ENCODE data around the gene DKK3. TPM values are rescaled to one million over a fixed set of nuclear protein-coding genes. Genes with fewer than 3 reads are reported as not detected.

The DKK3 gene
- polyA plus RNA-seq, 1 of the 3 experiments (the other 2 are of a cell fraction): 1,174 TPM

DNA sequence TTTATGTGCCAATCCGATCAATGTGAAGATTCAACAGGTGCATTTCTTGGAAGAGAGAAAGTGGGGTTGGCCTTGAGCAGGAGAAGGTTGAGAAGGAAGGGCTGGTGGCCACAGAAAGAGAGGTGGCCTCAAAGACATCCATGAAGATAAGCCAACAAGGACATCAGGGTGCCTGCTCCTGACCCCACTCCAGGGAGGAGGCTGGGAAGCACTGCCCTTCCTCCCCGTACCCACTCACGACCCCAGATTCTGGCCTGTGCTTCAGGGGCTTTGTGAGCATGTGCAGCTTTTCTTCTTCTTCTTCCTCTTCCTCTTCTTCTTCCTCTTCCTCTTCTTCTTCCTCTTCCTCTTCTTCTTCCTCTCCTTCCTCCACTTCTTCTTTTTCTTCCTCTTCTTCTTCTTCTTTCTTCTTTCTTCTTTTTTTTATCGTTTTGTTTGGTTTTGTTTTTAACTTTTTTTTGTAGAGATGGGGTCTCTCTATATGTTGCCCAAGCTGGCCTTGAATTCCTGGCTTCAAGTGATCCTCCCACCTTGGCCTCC is 30.3 kb downstream of the DKK3 start:
- Histone ChIP-seq H3K27me3 (ENCODE audit: insufficient read depth) (no peaks in the 10 kb centered on the region), H3F3A (replicated peaks; ENCODE audit: insufficient read depth) (peaks cover 85% of the 10 kb centered on the region), H3K9me2 (no peaks in the 10 kb centered on the region), H3K79me2 (ENCODE audit: insufficient read depth) (peaks cover 62% of the 10 kb centered on the region), H2AFZ (ENCODE audit: low read depth) (no peak overlapping the region), H3K36me3 (replicated peaks in 1 of 2; ENCODE audit: control insufficient read depth in 1 of 2, insufficient read depth in 2 of 2, low read length in 1 of 2) (peaks cover 20 to 31% of the 10 kb centered on the region in 2 experiments), H3K4me3 (ENCODE audit: low read depth in 2 of 2, low read length in 1 of 2) (no peak overlapping the region), H3K27ac (ENCODE audit: low read depth in 2 of 2, low read length in 1 of 2) (peak overlapping the region; percentile 99 to 100), H4K20me1 (ENCODE audit: insufficient read depth) (no peaks in the 10 kb centered on the region), H3K9ac (peak overlapping the region; percentile 83; the same call in 1 of the 2 replicates), H3K4me2 (peak overlapping the region; percentile 71; the same call in 1 of the 2 replicates), H3K9me3 (no peaks in the 10 kb centered on the region), H3K4me1 (ENCODE audit: control insufficient read depth in 1 of 2, insufficient read depth in 2 of 2, low read depth in 1 of 2, low read length in 1 of 2) (peaks cover 80 to 90% of the 10 kb centered on the region in 2 experiments)
- ChIA-PET POLR2A (interaction anchor here (2.2 kb wide), 1 partner anchor 30 kb away, joined by 18 read pairs; the partner anchor contains the start of gene DKK3), CTCF (interaction anchor here (0.6 to 6.3 kb wide), 6 partner anchors 9 to 575 kb away, joined by 3 to 39 read pairs (median 6); no protein-coding TSS in a partner anchor)
- no peak for TF ChIP-seq GABPA (IDR thresholded peaks at IDR 0.05; ENCODE audit: low read depth)
- TF ChIP-seq, protein P1, sequence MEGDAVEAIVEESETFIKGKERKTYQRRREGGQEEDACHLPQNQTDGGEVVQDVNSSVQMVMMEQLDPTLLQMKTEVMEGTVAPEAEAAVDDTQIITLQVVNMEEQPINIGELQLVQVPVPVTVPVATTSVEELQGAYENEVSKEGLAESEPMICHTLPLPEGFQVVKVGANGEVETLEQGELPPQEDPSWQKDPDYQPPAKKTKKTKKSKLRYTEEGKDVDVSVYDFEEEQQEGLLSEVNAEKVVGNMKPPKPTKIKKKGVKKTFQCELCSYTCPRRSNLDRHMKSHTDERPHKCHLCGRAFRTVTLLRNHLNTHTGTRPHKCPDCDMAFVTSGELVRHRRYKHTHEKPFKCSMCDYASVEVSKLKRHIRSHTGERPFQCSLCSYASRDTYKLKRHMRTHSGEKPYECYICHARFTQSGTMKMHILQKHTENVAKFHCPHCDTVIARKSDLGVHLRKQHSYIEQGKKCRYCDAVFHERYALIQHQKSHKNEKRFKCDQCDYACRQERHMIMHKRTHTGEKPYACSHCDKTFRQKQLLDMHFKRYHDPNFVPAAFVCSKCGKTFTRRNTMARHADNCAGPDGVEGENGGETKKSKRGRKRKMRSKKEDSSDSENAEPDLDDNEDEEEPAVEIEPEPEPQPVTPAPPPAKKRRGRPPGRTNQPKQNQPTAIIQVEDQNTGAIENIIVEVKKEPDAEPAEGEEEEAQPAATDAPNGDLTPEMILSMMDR (IDR thresholded peaks at IDR 0.05): no peak
- TF ChIP-seq MEF2A (IDR thresholded peaks at IDR 0.05; ENCODE audit: borderline replicate concordance, low read depth): no peak
- no peak for TF ChIP-seq FOXJ3 (CRISPR knock-in tag; IDR thresholded peaks at IDR 0.05)
- no peak for TF ChIP-seq POLR2AphosphoS5 (IDR thresholded peaks at IDR 0.05; ENCODE audit: low read depth, low read length)
- TF ChIP-seq EZH2phosphoT487 (IDR thresholded peaks at IDR 0.05; ENCODE audit: borderline replicate concordance, low read depth): no peak
- TF ChIP-seq TAF1 (IDR thresholded peaks at IDR 0.05; ENCODE audit: borderline replicate concordance, low read depth, low read length): no peak
- no peak for TF ChIP-seq SMC3 (IDR thresholded peaks at IDR 0.05; ENCODE audit: low read depth, low read length)
- no peak for TF ChIP-seq RFX5 (IDR thresholded peaks at IDR 0.05; ENCODE audit: low read length)
- no peak for TF ChIP-seq YY1 (IDR thresholded peaks at IDR 0.05; ENCODE audit: low read depth)
- no peak for TF ChIP-seq FOSL2 (IDR thresholded peaks at IDR 0.05; ENCODE audit: borderline replicate concordance, low read depth)
- TF ChIP-seq, protein P2, sequence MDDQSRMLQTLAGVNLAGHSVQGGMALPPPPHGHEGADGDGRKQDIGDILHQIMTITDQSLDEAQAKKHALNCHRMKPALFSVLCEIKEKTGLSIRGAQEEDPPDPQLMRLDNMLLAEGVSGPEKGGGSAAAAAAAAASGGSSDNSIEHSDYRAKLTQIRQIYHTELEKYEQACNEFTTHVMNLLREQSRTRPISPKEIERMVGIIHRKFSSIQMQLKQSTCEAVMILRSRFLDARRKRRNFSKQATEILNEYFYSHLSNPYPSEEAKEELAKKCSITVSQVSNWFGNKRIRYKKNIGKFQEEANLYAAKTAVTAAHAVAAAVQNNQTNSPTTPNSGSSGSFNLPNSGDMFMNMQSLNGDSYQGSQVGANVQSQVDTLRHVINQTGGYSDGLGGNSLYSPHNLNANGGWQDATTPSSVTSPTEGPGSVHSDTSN (IDR thresholded peaks at IDR 0.05): no peak
- TF ChIP-seq, protein P3, sequence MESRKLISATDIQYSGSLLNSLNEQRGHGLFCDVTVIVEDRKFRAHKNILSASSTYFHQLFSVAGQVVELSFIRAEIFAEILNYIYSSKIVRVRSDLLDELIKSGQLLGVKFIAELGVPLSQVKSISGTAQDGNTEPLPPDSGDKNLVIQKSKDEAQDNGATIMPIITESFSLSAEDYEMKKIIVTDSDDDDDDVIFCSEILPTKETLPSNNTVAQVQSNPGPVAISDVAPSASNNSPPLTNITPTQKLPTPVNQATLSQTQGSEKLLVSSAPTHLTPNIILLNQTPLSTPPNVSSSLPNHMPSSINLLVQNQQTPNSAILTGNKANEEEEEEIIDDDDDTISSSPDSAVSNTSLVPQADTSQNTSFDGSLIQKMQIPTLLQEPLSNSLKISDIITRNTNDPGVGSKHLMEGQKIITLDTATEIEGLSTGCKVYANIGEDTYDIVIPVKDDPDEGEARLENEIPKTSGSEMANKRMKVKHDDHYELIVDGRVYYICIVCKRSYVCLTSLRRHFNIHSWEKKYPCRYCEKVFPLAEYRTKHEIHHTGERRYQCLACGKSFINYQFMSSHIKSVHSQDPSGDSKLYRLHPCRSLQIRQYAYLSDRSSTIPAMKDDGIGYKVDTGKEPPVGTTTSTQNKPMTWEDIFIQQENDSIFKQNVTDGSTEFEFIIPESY (IDR thresholded peaks at IDR 0.05; ENCODE audit: borderline replicate concordance, low read depth): no peak
- no peak for TF ChIP-seq MXI1 (IDR thresholded peaks at IDR 0.05; ENCODE audit: low read depth, low read length)
- TF ChIP-seq, protein P4, sequence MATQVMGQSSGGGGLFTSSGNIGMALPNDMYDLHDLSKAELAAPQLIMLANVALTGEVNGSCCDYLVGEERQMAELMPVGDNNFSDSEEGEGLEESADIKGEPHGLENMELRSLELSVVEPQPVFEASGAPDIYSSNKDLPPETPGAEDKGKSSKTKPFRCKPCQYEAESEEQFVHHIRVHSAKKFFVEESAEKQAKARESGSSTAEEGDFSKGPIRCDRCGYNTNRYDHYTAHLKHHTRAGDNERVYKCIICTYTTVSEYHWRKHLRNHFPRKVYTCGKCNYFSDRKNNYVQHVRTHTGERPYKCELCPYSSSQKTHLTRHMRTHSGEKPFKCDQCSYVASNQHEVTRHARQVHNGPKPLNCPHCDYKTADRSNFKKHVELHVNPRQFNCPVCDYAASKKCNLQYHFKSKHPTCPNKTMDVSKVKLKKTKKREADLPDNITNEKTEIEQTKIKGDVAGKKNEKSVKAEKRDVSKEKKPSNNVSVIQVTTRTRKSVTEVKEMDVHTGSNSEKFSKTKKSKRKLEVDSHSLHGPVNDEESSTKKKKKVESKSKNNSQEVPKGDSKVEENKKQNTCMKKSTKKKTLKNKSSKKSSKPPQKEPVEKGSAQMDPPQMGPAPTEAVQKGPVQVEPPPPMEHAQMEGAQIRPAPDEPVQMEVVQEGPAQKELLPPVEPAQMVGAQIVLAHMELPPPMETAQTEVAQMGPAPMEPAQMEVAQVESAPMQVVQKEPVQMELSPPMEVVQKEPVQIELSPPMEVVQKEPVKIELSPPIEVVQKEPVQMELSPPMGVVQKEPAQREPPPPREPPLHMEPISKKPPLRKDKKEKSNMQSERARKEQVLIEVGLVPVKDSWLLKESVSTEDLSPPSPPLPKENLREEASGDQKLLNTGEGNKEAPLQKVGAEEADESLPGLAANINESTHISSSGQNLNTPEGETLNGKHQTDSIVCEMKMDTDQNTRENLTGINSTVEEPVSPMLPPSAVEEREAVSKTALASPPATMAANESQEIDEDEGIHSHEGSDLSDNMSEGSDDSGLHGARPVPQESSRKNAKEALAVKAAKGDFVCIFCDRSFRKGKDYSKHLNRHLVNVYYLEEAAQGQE (IDR thresholded peaks at IDR 0.05; ENCODE audit: low read depth, low read length): no peak
- no peak for TF ChIP-seq ELF1 (IDR thresholded peaks at IDR 0.05)
- TF ChIP-seq EP300 (IDR thresholded peaks at IDR 0.05; ENCODE audit: borderline replicate concordance in 1 of 2, low read depth in 1 of 2, low read length in 1 of 2): no peak
- TF ChIP-seq CHD2 (IDR thresholded peaks at IDR 0.05; ENCODE audit: low read length, partially characterized antibody): no peak
- TF ChIP-seq RCOR1 (IDR thresholded peaks at IDR 0.05; ENCODE audit: low read length): no peak
- TF ChIP-seq JUND (IDR thresholded peaks at IDR 0.05): no peak
- WGBS (ENCODE audit: low lambda C conversion rate): 95% methylated on average over 4 of the region's 4 CpGs
- no peak for DNase-seq
